ENCODE data around the gene TBX4.
"Not testable (repeated sequence)": the region's sequence is repeated elsewhere in the genome, so short reads cannot be mapped to it uniquely, and the experiment has no call there.

The TBX4 gene

GRCh38 chr17:61413661-61414126 lies 38.5 kb upstream of the TBX4 start:
- no peak for DNase-seq

GRCh38 chr17:61414141-61414935 lies 37.9 kb upstream of the TBX4 start:
- DNase-seq, result no peak

GRCh38 chr17:61414936-61415251 lies 37.3 kb upstream of the TBX4 start:
- no peak for DNase-seq

GRCh38 chr17:61415374-61416210 lies 36.6 kb upstream of the TBX4 start:
- no peak for DNase-seq

DNA sequence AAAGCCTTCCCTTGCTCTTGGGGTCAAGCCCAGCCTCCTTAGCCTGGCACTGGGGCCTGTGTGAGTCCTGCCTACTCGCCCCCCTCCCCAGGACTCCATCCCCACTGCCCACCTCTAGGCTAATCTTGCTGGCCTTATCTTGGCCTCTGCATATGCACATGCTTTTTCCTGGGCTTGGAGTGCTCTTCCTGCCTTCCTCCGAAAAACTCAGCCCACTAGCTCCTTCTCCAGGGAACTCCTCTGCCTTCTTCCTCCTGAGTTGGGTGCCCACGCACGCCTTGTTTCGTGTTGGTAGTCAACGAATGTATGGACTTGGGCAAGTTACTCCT lies 36.0 kb upstream of the TBX4 start:
- no peak for DNase-seq

- peak; percentile 75 for DNase-seq
Measured at GRCh38 chr17:61416540-61417363, 35.5 kb upstream of the TBX4 start.

GRCh38 chr17:61418449-61418848 lies 33.8 kb upstream of the TBX4 start:
- no peak for DNase-seq

DNA sequence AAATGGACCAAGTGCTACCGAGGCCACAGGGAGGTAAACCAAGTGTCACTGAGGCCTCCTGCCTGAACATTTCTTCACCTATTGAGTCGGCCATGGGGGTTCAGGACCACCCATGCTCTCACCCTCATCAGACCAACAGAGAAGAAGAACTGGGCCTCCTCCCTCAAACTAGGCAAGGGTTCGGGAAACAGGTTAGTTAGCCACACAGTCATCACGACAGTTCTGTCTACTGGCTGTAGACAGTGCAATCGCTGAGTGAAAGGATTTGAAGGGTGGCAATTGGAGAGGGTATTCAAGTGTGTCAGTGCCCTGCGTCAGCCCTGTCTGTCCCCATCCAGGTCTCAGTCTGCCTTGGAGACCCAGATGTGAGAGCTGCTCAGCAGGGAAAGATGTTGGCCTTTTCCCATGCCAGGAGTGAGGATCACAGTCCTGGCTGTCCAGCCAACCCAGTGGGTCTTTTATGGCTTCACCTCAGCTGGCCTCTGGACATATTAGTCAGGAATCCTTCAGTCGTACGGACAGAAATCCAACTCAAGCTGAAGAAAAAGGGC lies 32.7 kb upstream of the TBX4 start:
- no peak for DNase-seq

GRCh38 chr17:61420052-61420451 lies 32.2 kb upstream of the TBX4 start:
- DNase-seq, result no peak

GRCh38 chr17:61420745-61421398 lies 31.4 kb upstream of the TBX4 start:
- no peak for DNase-seq

DNA sequence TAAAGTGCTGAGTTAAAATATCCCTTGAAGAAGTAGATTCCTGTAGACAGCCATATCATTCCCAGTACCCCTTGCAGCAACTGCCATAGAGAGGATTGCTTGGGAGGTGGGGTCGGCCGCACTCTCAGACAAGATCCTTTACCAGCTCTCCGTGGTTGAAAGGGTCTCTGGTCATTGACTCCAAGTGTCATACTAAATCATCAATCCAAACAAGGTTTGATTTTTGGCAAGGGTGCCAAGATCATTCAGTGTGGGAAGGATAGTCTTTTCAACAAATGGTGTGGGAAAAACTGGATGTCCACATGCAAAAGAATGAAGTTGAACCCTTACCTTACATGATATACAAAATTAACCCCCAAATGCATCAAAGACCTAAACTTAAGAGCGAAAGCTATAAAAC lies 30.8 kb upstream of the TBX4 start:
- no peak for DNase-seq

DNA sequence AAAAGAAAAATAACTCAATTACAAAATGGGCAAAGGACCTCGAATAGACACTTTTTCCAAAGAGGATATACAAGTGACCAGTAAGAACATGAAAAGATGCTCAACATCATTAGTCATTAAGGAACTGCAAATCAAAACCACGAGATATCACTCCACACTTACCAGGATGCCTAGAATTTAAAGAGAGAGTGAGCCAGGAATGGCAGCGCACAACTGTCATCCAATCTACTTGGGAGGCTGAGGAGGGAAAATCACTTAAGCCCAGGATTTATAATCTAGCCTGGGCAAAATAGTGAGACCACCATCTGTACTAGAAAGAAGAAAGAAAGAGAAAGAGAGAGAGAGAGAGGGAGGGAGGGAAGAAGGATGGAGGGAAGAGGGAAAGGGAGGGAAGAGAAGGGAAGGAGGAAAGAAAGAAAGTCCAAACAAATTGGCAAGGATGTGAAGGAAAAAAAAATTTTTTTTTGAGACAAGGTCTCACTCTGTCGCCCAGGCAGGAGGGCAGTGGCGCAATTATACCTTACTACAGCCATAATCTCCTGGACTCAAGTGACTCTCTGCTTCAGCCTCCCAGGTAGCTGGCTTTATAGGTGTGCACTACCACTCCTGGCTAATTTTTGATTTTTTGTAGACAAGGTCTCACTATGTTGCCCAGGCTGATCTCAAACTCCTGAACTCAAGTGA lies 30.0 kb upstream of the TBX4 start:
- no peak for DNase-seq

- no peak for DNase-seq
Measured at GRCh38 chr17:61422869-61423268, 29.4 kb upstream of the TBX4 start.

DNA sequence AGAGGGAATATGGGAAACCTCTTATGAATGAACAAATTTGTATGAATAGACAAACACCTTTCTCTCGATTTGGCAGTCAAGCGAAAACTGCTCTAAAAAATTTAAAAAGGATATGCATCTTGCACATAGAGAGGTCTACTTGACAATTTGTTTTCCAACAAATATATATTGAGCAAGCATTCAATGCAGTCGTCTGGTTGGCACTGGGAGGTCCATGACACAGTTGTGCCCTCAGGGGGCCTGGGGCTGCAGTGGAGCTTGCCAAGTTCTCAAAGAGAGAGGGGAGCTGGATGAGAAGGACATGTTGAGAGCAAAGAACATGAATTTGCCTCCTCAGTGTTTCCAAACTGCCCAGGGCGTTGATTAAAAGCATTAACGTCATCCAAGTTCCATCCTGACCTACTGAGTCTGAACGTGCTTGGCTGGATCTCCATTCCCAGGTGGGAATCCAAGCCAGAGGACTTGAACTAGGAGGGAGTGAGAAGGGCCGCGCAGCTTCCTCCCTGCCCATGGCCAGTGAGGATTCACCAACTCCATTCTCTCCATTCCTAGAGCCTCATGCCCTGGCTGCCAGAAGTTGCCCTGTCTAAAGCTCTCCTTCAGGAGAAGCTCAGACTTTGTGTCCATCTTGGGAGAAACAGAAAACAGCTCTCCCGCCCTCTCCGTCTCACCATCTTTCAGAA lies 28.1 kb upstream of the TBX4 start:
- no peak for DNase-seq

DNA sequence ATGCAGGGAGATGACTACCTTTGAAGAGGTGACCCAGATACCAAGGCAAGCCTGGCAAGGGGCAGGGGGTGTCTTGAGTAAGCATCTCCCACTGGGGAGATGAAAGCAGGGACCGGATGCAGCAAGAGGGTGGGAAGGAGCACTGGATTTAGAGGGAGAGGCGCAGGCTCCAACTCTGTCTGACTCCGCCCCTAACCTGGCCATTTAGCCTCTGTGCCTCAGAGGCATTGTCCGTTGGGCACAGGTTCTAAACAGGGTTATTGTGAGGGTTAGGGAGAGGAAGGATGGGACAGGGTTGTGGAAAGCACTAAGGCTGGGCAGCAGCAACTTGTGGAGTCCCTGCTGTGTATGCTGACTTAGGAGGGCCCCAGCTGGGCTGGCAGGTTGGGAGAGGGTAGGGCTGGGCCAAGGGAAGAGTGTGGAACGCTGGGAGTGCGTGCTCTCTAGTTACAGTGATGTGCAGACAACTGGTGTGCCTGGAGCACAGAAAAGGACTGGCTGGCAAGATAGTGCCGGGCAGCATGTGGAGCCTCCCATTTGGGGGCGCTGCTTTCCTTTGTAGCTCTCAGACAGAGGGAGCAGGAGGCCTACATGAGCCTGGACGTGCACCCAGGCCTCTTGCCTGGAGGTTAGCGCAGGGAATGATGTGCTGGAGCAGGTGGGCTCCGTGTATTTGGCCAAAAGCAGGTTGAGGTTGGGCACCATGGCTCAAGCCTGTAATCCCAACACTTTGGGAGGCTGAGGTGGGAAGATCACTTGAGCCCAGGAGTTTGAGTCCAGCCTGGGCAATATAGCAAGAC lies 26.3 kb upstream of the TBX4 start:
- no peak for DNase-seq

GRCh38 chr17:61426482-61427304 lies 25.5 kb upstream of the TBX4 start:
- DNase-seq, result no peak

DNA sequence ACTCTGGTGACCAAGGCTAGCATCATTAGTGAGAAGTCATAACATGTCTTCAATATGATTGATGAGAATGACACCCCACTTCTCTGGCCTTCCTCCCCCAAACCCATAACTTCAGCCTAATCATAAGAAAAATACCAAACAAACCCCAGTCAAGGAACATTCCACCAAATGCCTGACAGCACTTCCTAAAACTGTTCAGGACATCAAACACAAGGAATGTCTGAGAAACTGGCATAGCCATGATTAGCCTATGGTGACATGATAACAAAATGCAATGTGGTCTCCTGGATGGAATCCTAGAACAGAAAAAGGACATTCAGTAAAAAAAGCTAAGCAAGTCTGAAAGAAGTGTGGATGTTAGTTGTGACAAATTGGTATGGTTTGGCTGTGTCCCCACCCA lies 24.7 kb upstream of the TBX4 start:
- DNase-seq, result no peak

GRCh38 chr17:61429274-61429673 lies 22.9 kb upstream of the TBX4 start:
- DNase-seq, result no peak

DNA sequence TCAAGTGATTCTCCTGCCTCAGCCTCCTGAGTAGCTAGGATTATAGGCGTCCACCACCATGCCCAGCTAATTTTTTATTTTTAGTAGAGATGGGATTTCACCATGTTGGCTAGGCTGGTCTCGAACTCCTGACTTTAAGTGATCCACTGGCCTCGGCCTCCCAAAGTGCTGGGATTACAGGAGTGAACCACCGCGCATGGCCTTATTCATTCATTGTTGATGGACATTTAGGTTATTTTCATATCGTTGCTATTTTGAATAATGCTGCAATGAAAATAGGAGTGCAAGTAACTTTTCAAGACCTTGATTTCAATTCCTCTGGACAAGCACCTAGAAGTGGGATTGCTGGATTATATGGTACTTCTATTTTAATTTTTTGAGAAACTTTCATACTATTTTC lies 22.4 kb upstream of the TBX4 start:
- DNase-seq, result not testable (repeated sequence)

Measured in RPMI8226 (cell line).